ENCODE measurements around the gene KRTAP21-1.

KRTAP21-1 gene

DNA sequence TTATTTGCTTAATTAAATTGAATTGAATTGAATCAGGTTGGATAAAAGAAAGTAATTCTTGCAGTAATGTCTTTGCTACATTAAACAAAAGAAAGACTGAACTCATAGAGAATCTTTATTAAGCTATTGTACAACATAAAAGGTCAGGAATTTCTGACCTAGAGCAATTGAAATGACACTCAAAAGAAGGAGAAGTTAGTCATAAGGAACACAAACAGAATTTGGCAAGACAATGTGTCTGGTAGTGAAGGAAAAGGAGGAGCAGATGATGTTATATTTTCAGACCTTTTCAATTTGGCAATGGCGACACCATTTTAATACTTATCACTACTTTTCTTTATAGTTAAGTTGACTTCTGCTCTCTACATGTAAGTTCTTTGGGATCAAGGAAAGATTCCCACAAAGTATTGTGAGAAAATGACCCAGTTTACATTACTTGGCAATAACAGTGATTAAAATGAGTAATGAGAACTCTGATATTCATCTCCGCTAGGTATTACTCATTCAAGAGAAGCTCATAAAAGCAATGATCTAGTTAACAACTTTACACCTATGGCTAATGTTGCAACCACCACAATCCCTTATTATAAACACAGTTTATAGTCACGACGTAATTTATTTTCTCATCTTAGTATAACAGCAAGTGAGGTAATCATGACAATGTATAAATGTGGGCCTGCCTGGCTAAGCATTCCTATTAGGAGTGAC is 14.7 kb upstream of the KRTAP21-1 start:
- Histone ChIP-seq H3K27me3 (replicated peaks; ENCODE audit: insufficient read depth, low read length) (no peaks in the 10 kb centered on the region), H3K79me2 (ENCODE audit: low read length) (no peaks in the 10 kb centered on the region), H3F3A (ENCODE audit: insufficient read depth, low read length) (no peaks in the 10 kb centered on the region), H3K4me3 (ENCODE audit: low read length) (no peak overlapping the region), H3K9me2 (replicated peaks; ENCODE audit: insufficient read depth, low read length) (no peaks in the 10 kb centered on the region), H3K27ac (ENCODE audit: low read length) (no peak overlapping the region), H3K9me3 (replicated peaks; ENCODE audit: insufficient read depth, low read length) (no peaks in the 10 kb centered on the region), H2AFZ (ENCODE audit: low read length) (no peak overlapping the region), H3K36me3 (replicated peaks; ENCODE audit: insufficient read depth, low read length) (no peaks in the 10 kb centered on the region), H3K9ac (ENCODE audit: low read length) (no peak overlapping the region), H3K4me2 (ENCODE audit: low read depth, low read length) (no peak overlapping the region), H4K20me1 (ENCODE audit: insufficient read depth, low read length) (no peaks in the 10 kb centered on the region), H3K4me1 (ENCODE audit: low read length) (no peaks in the 10 kb centered on the region)
- no peak for DNase-seq
- TF ChIP-seq, protein P1, sequence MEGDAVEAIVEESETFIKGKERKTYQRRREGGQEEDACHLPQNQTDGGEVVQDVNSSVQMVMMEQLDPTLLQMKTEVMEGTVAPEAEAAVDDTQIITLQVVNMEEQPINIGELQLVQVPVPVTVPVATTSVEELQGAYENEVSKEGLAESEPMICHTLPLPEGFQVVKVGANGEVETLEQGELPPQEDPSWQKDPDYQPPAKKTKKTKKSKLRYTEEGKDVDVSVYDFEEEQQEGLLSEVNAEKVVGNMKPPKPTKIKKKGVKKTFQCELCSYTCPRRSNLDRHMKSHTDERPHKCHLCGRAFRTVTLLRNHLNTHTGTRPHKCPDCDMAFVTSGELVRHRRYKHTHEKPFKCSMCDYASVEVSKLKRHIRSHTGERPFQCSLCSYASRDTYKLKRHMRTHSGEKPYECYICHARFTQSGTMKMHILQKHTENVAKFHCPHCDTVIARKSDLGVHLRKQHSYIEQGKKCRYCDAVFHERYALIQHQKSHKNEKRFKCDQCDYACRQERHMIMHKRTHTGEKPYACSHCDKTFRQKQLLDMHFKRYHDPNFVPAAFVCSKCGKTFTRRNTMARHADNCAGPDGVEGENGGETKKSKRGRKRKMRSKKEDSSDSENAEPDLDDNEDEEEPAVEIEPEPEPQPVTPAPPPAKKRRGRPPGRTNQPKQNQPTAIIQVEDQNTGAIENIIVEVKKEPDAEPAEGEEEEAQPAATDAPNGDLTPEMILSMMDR (IDR thresholded peaks at IDR 0.05; ENCODE audit: low read length), result no peak
- no peak for TF ChIP-seq EZH2phosphoT487 (IDR thresholded peaks at IDR 0.05; ENCODE audit: low read length)
- TF ChIP-seq EZH2 (optimal IDR thresholded peaks at IDR 0.05; ENCODE audit: low read depth, low read length), result no peak

DNA sequence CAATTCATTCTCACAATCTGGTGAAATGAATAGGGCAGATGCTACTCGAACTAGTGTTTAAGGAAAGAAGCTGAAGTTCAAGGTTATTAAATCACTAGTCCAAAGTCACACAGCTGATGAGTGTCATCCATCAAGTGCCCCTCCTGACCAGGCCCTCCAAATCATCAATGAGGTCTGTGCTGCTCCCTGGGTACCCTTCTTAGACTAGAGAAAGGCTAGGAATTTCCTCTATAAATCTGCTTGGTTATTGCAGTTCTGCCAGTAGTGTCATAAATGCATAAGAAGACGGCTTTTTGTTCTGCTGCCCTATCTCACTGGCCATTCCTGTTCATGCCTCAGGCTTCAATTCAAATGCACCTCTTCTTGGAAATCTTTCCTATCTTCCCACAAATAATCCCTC is 5.5 kb upstream of the KRTAP21-1 start:
- Histone ChIP-seq H3K79me2 (ENCODE audit: low read length) (no peaks in the 10 kb centered on the region), H3K27ac (ENCODE audit: low read length) (no peak overlapping the region), H3K36me3 (replicated peaks; ENCODE audit: insufficient read depth, low read length) (no peaks in the 10 kb centered on the region), H3K9me3 (replicated peaks; ENCODE audit: insufficient read depth, low read length) (no peaks in the 10 kb centered on the region), H3K4me1 (ENCODE audit: low read length) (no peaks in the 10 kb centered on the region), H3K4me3 (ENCODE audit: low read length) (no peak overlapping the region), H3K27me3 (replicated peaks; ENCODE audit: insufficient read depth, low read length) (no peaks in the 10 kb centered on the region), H4K20me1 (ENCODE audit: insufficient read depth, low read length) (no peaks in the 10 kb centered on the region), H3K9me2 (replicated peaks; ENCODE audit: insufficient read depth, low read length) (no peaks in the 10 kb centered on the region), H3K9ac (ENCODE audit: low read length) (no peak overlapping the region), H3K4me2 (ENCODE audit: low read depth, low read length) (no peak overlapping the region), H2AFZ (ENCODE audit: low read length) (no peak overlapping the region), H3F3A (ENCODE audit: insufficient read depth, low read length) (no peaks in the 10 kb centered on the region)
- TF ChIP-seq, protein P1 (IDR thresholded peaks at IDR 0.05; ENCODE audit: low read length), result no peak
- DNase-seq, result no peak

DNA sequence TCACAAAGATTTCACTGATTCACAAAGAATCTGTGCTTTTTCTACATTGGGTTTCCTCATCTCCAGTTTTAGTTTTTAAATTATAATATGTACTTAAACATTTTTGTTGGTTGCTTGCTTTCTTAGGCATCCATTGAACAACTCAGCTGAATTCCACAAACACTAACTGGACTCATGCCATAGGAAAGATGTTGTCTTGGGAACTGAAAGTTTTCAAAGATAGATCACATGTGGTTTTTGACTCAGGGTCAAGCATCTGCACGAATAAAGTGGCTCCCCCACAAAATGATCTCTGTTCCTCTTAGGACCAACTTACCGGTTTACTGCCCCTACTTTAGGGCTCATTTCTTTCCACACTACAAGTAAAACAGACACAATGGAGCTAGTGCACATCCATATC is 3.1 kb upstream of the KRTAP21-1 start:
- Histone ChIP-seq H3K4me3 (ENCODE audit: low read length) (no peak overlapping the region), H3K27ac (ENCODE audit: low read length) (no peak overlapping the region), H3K4me1 (ENCODE audit: low read length) (no peaks in the 10 kb centered on the region), H3K4me2 (ENCODE audit: low read depth, low read length) (no peak overlapping the region), H3K9me3 (replicated peaks; ENCODE audit: insufficient read depth, low read length) (no peaks in the 10 kb centered on the region), H4K20me1 (ENCODE audit: insufficient read depth, low read length) (no peaks in the 10 kb centered on the region), H3K9me2 (replicated peaks; ENCODE audit: insufficient read depth, low read length) (no peaks in the 10 kb centered on the region), H3K79me2 (ENCODE audit: low read length) (no peaks in the 10 kb centered on the region), H3K36me3 (replicated peaks; ENCODE audit: insufficient read depth, low read length) (no peaks in the 10 kb centered on the region), H3F3A (ENCODE audit: insufficient read depth, low read length) (no peaks in the 10 kb centered on the region), H3K27me3 (replicated peaks; ENCODE audit: insufficient read depth, low read length) (no peaks in the 10 kb centered on the region), H3K9ac (ENCODE audit: low read length) (no peak overlapping the region), H2AFZ (ENCODE audit: low read length) (no peak overlapping the region)
- TF ChIP-seq, protein P1 (IDR thresholded peaks at IDR 0.05; ENCODE audit: low read length), result no peak
- TF ChIP-seq EZH2phosphoT487 (IDR thresholded peaks at IDR 0.05; ENCODE audit: low read length) (no peak), EZH2 (optimal IDR thresholded peaks at IDR 0.05; ENCODE audit: low read depth, low read length) (no peak)
- no peak for DNase-seq
